Esophagus muscularis mucosa (tissue), 3 donors: ENCODE measurements around the gene CALB2.

ENCODE experiments used
- POLR2A ChIP-seq: fragments of 450-650 bp; IDR thresholded peaks from one replicate; pipeline ENCODE4 v1.6.1; 2017; ENCODE audit warnings: antibody characterized with exemption, moderate library complexity, mild to moderate bottlenecking, low read depth
- POLR2AphosphoS5 ChIP-seq, 2 donors: sonication (generic); formaldehyde crosslinking; IDR thresholded peaks; one replicate each; pipeline ENCODE4 v1.6.1; 2017; ENCODE audit warnings: antibody characterized with exemption in 2 of 2
- TF ChIP-seq, protein P1 (sequence below), 3 experiments: fragments of 200-600 bp in 2 of 3; fragments of 450-650 bp in 1 of 3; sonication (generic) in 2 of 3; IDR thresholded peaks; one replicate each; pipeline ENCODE4 v1.5.1; 2017 to 2019; ENCODE audit warnings: antibody characterized with exemption in 3 of 3, mild to moderate bottlenecking in 2 of 3, moderate library complexity in 1 of 3

DNA sequence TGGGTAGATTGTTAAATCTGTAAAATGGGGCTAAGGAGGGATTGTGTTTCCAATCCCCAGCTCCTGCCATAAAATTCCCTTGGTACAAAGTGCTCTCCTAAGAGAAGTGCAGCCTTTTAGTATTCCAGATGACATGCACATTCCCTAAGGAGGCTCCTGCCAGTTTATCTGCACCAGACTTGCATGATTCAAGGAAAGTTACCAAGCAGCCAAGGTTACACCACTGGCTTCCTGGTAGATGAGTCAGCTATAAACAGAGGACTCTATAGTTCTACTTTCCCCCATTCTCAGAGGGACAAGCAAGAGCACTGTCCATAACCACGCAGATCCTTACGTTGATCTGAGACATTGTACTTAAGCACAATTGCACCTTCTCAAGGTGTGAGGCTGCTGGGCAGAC, 1.9 kb downstream of the CALB2 start:
- TF ChIP-seq, protein P1, sequence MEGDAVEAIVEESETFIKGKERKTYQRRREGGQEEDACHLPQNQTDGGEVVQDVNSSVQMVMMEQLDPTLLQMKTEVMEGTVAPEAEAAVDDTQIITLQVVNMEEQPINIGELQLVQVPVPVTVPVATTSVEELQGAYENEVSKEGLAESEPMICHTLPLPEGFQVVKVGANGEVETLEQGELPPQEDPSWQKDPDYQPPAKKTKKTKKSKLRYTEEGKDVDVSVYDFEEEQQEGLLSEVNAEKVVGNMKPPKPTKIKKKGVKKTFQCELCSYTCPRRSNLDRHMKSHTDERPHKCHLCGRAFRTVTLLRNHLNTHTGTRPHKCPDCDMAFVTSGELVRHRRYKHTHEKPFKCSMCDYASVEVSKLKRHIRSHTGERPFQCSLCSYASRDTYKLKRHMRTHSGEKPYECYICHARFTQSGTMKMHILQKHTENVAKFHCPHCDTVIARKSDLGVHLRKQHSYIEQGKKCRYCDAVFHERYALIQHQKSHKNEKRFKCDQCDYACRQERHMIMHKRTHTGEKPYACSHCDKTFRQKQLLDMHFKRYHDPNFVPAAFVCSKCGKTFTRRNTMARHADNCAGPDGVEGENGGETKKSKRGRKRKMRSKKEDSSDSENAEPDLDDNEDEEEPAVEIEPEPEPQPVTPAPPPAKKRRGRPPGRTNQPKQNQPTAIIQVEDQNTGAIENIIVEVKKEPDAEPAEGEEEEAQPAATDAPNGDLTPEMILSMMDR (IDR thresholded peaks at IDR 0.05) = no peak
- TF ChIP-seq POLR2AphosphoS5 (IDR thresholded peaks at IDR 0.05) (no peak), POLR2A (no peak)
